Common myeloid progenitor, CD34-positive (primary cell): ENCODE data around the gene PLOD2.

Source experiments
- CTCF ChIA-PET: fragments of 350-600 bp; sonication (Branson Sonifier 250); formaldehyde crosslinking; loops from one replicate; lab custom pipeline; 2021; ENCODE audit warnings: antibody characterized with exemption; lab: Charles Lee
- POLR2A ChIA-PET: fragments of 350-600 bp; sonication (Branson Sonifier 250); formaldehyde crosslinking; loops from one replicate; lab custom pipeline; 2021; ENCODE audit warnings: antibody characterized with exemption; lab: Charles Lee
- DNase-seq, 3 donors: peaks; one replicate each; pipeline versions ENCODE4 v3.0.0 to v3.0.0-alpha.2; 2013
- H3K27ac ChIP-seq, 2 experiments: 1 replicate in 1 of 2; 2 replicates in 1 of 2; pipeline ENCODE4 v1.7.0; 2013; ENCODE audit warnings: inconsistent platforms in 2 of 2, low read length in 2 of 2, mild to moderate bottlenecking in 2 of 2, low read depth in 1 of 2, moderate library complexity in 1 of 2; ENCODE audit not compliant: severe bottlenecking in 2 of 2, insufficient read depth in 1 of 2, poor library complexity in 1 of 2
- H3K27me3 ChIP-seq, 5 experiments: replicated peaks in 2 of 5; 1 replicate in 3 of 5; 2 replicates in 2 of 5; pipeline versions ENCODE4 v1.6.1 to v1.7.0; 2013; ENCODE audit warnings: low read length in 4 of 5, mild to moderate bottlenecking in 2 of 5, moderate library complexity in 2 of 5, inconsistent platforms in 1 of 5; ENCODE audit not compliant: insufficient read depth in 5 of 5, control insufficient read depth in 4 of 5
- H3K36me3 ChIP-seq, 4 experiments: 1 replicate in 2 of 4; 2 replicates in 2 of 4; pipeline versions ENCODE4 v1.6.1 to v1.7.0; 2013; ENCODE audit warnings: low read length in 3 of 4, control low read depth in 1 of 4, mild to moderate bottlenecking in 1 of 4; ENCODE audit not compliant: control insufficient read depth in 4 of 4, insufficient read depth in 4 of 4
- H3K4me1 ChIP-seq, 4 experiments: 1 replicate in 3 of 4; 2 replicates in 1 of 4; pipeline versions ENCODE4 v1.6.1 to v1.7.1; 2013; ENCODE audit warnings: low read length in 3 of 4, mild to moderate bottlenecking in 3 of 4, control low read depth in 1 of 4, inconsistent platforms in 1 of 4, moderate library complexity in 1 of 4; ENCODE audit not compliant: control insufficient read depth in 4 of 4, insufficient read depth in 4 of 4; ENCODE audit errors: control extremely low read depth in 1 of 4
- H3K4me3 ChIP-seq, 7 experiments: 1 replicate in 4 of 7; 2 replicates in 3 of 7; pipeline versions ENCODE4 v1.5.1 to v1.7.0; 2013; ENCODE audit warnings: mild to moderate bottlenecking in 7 of 7, low read length in 6 of 7, moderate library complexity in 6 of 7, inconsistent platforms in 2 of 7, low read depth in 2 of 7, control low read depth in 1 of 7; ENCODE audit not compliant: insufficient read depth in 4 of 7, control insufficient read depth in 1 of 7; ENCODE audit errors: extremely low read depth in 1 of 7
- H3K9me3 ChIP-seq, 5 experiments: 1 replicate in 4 of 5; 2 replicates in 1 of 5; pipeline versions ENCODE4 v1.6.1 to v1.7.1; 2013; ENCODE audit warnings: low read length in 4 of 5, mild to moderate bottlenecking in 2 of 5, inconsistent platforms in 1 of 5, low read depth in 1 of 5, moderate library complexity in 1 of 5; ENCODE audit not compliant: control insufficient read depth in 4 of 5, insufficient read depth in 2 of 5; ENCODE audit errors: control extremely low read depth in 1 of 5
- WGBS: methylation state at CpG from one replicate; pipeline ENCODE4 v1.1.5; 2013; ENCODE audit not compliant: insufficient coverage; 5-methylcytosine and 5-hydroxymethylcytosine counted together

PLOD2 gene

DNA sequence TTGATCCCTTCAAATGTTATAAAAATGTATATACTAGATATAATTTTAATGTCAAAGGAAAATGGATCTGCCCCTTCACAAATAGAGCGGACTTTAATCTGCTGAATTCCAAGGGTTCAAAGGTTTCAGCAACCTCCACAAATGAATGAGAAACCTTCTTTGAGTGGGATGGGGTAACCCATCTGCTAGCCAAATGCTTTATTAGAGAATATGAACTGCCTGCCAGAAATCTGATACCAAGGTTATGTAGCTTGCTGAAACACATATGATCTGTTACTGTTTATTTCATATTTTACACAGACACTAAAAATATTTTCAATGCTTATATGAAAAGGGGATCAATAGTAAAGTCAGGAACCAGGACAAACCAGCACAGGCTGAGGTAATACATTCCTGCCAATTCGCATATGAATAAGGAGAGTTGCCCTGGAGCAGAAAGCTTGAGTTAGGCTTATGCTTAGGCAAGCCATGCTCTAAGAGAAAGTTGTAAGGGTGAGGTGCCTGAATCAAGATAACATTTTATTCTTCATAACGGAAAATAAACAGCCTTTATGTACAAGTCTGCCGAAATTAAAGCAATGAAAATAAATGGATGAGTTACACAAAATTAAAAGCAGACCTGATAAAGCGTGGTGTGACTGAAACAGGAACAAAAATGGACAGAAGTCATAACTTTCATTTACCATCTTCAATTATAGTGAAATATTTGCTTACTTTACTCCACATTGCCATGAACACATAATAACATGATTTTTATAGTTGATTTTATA, 26.5 kb downstream of the PLOD2 start:
- no peak for DNase-seq
- ChIA-PET CTCF (no interaction called here), POLR2A (no interaction called here)
- 95% methylated on average over 2 of the region's 5 CpGs for WGBS
- H3K27me3 ChIP-seq = no peaks in the 10 kb centered on the region
- no peaks in the 10 kb centered on the region for H3K36me3 ChIP-seq
- H3K9me3 ChIP-seq = peaks cover 0 to 4% (median 0%) of the 10 kb centered on the region in 5 experiments
- H3K4me3 ChIP-seq = no peak overlapping the region
- H3K27ac ChIP-seq = no peak overlapping the region
- H3K4me1 ChIP-seq = no peaks in the 10 kb centered on the region

DNA sequence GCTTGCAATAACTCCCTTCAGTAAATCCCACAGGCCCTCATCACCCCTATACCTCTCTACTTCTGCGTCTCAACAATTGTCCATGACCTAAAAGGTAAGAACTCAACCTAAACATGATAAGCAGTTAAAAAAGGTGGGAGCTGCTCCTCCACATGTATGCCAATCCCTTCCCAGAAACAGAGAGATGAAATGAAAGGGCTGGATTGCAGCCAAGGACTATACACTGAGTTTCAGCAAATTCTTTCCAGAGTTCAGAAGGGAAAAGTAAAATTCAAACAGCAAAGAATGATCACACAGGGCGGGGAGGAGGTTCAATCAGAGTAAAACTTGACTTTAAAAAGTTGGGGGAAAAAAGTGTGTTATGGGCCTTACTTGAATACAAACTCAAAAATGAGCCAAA, 27.5 kb downstream of the PLOD2 start:
- Histone ChIP-seq H3K9me3 (peaks cover 0 to 4% (median 0%) of the 10 kb centered on the region in 5 experiments), H3K27me3 (no peaks in the 10 kb centered on the region), H3K27ac (no peak overlapping the region), H3K4me3 (no peak overlapping the region), H3K36me3 (no peaks in the 10 kb centered on the region), H3K4me1 (no peaks in the 10 kb centered on the region)
- DNase-seq = no peak
- no CpG with 5 or more reads among the region's 2 CpGs for WGBS
- ChIA-PET POLR2A (no interaction called here), CTCF (no interaction called here)

DNA sequence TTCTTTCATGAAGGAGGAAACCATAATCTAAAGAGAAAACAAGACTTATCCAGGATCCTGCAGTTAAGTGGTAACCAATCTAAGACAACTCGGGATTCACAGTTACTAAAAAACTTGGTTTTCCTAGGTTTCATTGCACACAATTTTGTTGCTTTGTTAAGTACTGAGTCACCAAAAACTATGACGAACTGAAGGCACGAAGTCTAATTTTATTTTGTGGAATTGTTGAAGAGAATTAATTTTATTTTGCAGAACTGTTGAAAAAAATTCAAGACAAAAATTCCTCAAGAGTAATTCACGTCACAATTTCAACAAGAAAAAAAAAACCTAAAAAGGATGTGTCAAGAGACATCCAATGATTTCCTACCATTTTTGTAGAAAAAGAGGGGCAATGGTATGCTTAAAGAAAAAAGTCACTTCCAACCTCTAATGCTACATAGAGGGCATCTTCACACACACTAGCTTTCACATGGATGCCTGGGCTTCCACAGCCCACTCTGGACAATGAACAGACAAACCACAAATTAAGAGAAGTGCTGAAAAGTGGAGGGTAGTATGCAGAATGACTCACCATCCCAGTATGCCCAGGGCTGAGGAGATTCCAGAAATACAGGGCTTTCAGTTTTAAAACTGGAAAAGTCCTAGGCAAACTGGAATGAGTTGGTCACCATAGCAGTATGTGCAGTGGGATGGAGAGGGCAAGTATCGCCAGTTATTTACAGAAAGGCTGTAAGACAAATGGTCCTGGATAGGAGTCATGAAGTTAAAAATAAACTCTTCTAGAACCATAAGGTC, 29.2 kb downstream of the PLOD2 start:
- H3K4me1 ChIP-seq = no peaks in the 10 kb centered on the region
- peaks cover 0 to 4% (median 0%) of the 10 kb centered on the region in 5 experiments for H3K9me3 ChIP-seq
- peak in 1 of 3 donors; percentile 21 for DNase-seq
- WGBS = 94% methylated on average over 3 of the region's 5 CpGs
- no peaks in the 10 kb centered on the region for H3K27me3 ChIP-seq
- no peak overlapping the region for H3K4me3 ChIP-seq
- H3K36me3 ChIP-seq = no peaks in the 10 kb centered on the region
- no peak overlapping the region for H3K27ac ChIP-seq
- POLR2A ChIA-PET = no interaction called here
- CTCF ChIA-PET = interaction anchor here (1.4 kb wide), 1 partner anchor 11 kb away, joined by 3 read pairs; no protein-coding TSS in a partner anchor

DNA sequence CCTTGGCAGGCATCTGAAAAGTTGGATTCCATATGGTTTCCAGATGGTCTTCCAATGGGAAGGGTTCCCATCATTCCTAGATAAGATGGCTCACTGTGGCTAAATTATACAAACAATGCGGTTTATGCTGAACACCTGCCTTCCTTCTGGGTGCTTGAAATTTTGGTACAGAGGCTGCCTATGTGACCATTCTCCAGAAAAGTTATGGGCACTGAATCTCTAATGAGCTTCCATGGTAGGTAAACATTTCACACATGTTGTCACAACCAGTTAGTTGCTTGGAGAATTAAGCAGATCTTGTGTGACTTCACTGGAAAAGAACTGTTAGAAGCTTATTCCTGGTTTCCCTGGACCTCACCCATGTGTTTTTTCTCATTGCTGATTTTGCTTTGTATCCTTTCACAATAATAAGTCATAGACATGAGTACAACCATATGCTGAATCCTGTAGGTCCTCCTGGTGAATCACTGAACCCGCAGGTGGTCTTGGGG, 30.1 kb downstream of the PLOD2 start:
- no peak overlapping the region for H3K4me3 ChIP-seq
- H3K27me3 ChIP-seq = no peaks in the 10 kb centered on the region
- 93% methylated on average over 2 of the region's 2 CpGs for WGBS
- no peaks in the 10 kb centered on the region for H3K4me1 ChIP-seq
- no peaks in the 10 kb centered on the region for H3K36me3 ChIP-seq
- POLR2A ChIA-PET = no interaction called here
- H3K27ac ChIP-seq = no peak overlapping the region
- DNase-seq = no peak
- CTCF ChIA-PET = interaction anchor here (1.4 kb wide), 1 partner anchor 10 kb away, joined by 3 read pairs; no protein-coding TSS in a partner anchor
- H3K9me3 ChIP-seq = no peaks in the 10 kb centered on the region

DNA sequence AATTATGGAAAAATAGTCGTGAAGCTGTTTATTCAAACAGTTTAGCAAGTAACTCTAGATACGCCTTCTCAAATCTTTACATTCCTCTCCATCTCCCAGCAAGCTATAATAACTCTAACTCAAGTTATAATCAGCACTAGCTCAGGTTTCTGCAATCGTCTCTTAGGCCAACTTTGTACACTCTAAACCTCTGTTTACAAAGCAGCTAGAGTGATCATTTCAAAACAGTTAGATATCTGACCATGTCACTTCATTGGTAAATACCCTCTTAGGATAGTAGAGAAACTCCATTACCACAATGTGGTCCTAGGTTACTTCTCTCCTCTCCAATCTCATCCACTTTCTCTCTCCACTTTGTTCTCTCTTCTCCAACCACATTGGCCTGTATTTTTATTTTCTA, 31.2 kb downstream of the PLOD2 start:
- WGBS = 93% methylated on average over 2 of the region's 3 CpGs
- CTCF ChIA-PET = no interaction called here
- no peaks in the 10 kb centered on the region for H3K27me3 ChIP-seq
- no peak overlapping the region for H3K4me3 ChIP-seq
- H3K27ac ChIP-seq = no peak overlapping the region
- H3K9me3 ChIP-seq = no peaks in the 10 kb centered on the region
- DNase-seq = no peak
- no peaks in the 10 kb centered on the region for H3K36me3 ChIP-seq
- no peaks in the 10 kb centered on the region for H3K4me1 ChIP-seq
- POLR2A ChIA-PET = no interaction called here

DNA sequence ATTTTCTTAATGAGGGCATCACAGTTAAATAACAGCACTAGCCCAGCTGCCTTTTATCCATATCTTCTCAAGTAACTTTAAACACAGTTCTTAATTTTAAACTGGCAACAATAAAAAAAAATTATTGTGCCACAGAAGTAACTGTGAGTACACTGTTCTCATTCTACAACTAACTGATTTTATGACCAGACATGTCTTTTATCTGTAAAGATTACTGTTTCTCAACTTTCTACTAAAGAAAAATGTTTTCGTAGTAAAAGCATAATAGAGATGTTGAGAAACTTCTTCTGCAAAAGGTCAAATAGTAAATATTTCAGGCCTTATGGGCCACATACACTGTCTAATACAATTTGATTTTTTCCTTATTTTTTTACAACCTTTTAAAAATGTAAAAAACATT, 32.0 kb downstream of the PLOD2 start:
- no CpG with 5 or more reads among the region's 1 CpG for WGBS
- H3K9me3 ChIP-seq = no peaks in the 10 kb centered on the region
- no peaks in the 10 kb centered on the region for H3K4me1 ChIP-seq
- no peaks in the 10 kb centered on the region for H3K36me3 ChIP-seq
- POLR2A ChIA-PET = no interaction called here
- H3K4me3 ChIP-seq = no peak overlapping the region
- DNase-seq = no peak
- CTCF ChIA-PET = no interaction called here
- no peak overlapping the region for H3K27ac ChIP-seq
- no peaks in the 10 kb centered on the region for H3K27me3 ChIP-seq

DNA sequence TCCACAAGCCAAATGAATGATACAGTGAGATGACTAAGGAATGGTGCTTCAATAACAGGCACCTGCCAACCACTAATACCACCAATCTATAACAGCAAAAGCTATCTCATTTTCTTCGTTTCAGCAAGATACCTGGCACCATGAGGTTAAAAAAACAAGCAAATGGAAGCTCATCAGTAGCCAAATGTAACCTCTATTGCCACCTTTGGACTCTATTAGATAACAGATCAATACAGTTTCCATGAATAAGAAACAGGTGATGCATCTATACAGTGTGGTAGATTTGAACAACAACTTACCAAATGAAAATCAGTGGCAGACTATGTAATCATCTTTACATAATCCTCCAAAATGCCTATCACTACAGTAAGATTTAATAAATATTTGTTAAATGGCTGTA, 32.8 kb downstream of the PLOD2 start:
- H3K4me3 ChIP-seq = no peak overlapping the region
- H3K27ac ChIP-seq = no peak overlapping the region
- ChIA-PET POLR2A (no interaction called here), CTCF (no interaction called here)
- H3K4me1 ChIP-seq = no peaks in the 10 kb centered on the region
- no peaks in the 10 kb centered on the region for H3K27me3 ChIP-seq
- H3K36me3 ChIP-seq = no peaks in the 10 kb centered on the region
- H3K9me3 ChIP-seq = no peaks in the 10 kb centered on the region
- no peak for DNase-seq
- WGBS = no CpG with 5 or more reads among the region's 1 CpG
